ENCODE results near the gene NAMPT.
"Not testable (repeated sequence)": the region's sequence is repeated elsewhere in the genome, so short reads cannot be mapped to it uniquely, and the experiment has no call there.

- not testable (repeated sequence) for TF ChIP-seq POLR2AphosphoS5, POLR2A (IDR thresholded peaks at IDR 0.05; ENCODE audit: low read depth, low read length)
Measured at GRCh38 chr7:106208944-106209343, 75.8 kb downstream of the NAMPT start.
